HG03103 (cell line): ENCODE results near the gene TMPRSS4.

ENCODE experiments used
- ATAC-seq: cut with Tn5 transposase; IDR thresholded peaks from one replicate; pipeline ENCODE4 v1.9.1; 2021; ENCODE audit warnings: low read depth; ENCODE audit not compliant: unreplicated experiment

TMPRSS4 gene, protein sequence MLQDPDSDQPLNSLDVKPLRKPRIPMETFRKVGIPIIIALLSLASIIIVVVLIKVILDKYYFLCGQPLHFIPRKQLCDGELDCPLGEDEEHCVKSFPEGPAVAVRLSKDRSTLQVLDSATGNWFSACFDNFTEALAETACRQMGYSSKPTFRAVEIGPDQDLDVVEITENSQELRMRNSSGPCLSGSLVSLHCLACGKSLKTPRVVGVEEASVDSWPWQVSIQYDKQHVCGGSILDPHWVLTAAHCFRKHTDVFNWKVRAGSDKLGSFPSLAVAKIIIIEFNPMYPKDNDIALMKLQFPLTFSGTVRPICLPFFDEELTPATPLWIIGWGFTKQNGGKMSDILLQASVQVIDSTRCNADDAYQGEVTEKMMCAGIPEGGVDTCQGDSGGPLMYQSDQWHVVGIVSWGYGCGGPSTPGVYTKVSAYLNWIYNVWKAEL

GRCh38 chr11:118076754-118077281, at the start of gene TMPRSS4:
Gene TMPRSS4 (plus strand): TSS chr11:118077078. CDS start chr11:118077303, 225 bp downstream.
- no peak for ATAC-seq

GRCh38 chr11:118027694-118028093, 49.2 kb upstream of the TMPRSS4 start:
- no peak for ATAC-seq

GRCh38 chr11:118028626-118029025, 48.3 kb upstream of the TMPRSS4 start:
- no peak for ATAC-seq

- ATAC-seq = no peak
These were observed 43.4 kb upstream of the TMPRSS4 start for GRCh38 chr11:118033443-118033842.

GRCh38 chr11:118042141-118042540, 34.7 kb upstream of the TMPRSS4 start:
- ATAC-seq = no peak

DNA sequence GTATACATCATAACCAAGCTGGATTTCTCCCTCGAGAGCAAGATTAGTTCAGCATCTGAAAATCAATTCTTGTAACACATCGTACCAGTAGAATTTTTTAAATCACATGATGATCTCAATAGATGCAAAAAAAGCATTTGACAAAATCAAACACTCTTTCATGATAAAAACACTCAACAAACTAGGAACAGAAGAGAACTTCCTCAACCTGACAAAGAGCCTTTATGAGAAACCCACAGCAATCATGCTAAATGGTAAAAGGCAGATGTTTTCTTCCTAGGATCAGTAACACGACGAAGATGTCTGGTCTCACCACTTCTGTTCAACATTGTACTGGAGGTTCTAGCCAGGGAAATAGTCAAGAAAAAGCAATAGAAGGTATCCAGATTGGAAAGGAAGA, 34.1 kb upstream of the TMPRSS4 start:
- no peak for ATAC-seq

GRCh38 chr11:118045191-118045590, 31.7 kb upstream of the TMPRSS4 start:
- no peak for ATAC-seq

GRCh38 chr11:118046051-118046963, 30.6 kb upstream of the TMPRSS4 start:
- ATAC-seq = no peak

DNA sequence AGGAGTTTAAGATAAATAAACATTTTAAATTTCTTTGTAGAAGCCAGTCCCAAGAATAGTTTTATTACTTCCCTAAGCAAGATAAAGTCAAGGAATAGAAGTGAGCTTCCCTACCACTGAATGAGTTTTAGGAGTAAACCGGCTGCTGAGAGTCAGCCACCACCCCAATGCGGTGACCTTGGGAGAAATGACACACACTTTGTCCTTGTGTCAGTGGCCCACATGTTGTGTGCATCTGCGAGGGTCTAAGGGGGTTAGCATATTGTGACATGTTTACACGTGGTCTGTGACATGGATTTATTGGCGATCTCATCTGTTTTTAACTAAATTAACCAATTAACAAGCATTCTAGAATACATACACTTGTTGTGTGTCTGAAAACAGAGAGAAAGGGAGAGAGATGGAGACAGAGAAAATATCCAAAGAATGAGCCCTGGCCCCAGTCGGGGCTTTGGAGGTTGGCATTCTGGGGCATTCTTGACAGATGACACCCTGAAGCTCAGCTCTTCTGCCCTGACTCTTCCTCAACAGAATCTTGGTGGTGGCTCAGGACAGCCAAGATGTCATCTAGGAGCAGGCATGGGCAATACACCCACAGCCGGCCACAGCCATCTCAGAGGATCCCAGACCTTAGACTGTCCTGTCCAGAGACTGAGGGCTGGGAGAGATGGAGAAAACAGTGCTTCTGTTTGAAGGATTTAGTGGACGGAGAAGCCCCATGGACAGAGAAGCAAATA, 29.7 kb upstream of the TMPRSS4 start:
- no peak for ATAC-seq

- no peak for ATAC-seq
These were observed 29.1 kb upstream of the TMPRSS4 start for GRCh38 chr11:118047749-118048148.

- ATAC-seq = no peak
These were observed 28.2 kb upstream of the TMPRSS4 start for GRCh38 chr11:118048472-118049370.

DNA sequence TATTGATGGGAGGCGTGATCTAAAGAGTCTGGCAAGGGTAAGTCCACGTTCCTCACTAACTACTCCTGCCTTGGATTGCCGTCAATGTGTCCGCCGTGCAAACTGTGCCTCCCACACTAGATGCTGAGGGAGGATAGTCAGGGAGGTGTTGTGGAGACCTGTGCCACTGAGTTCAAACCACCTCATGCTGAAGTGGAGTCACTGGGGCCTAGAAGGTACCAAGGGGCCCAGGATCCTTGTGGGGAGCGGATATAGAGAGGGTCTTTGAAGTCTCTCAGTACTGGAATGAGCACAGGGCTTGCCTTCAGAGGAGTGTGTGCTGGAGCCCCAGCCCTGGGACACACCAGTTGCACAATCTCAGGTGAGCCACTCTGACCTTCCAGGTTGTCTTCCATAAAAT, 27.1 kb upstream of the TMPRSS4 start:
- ATAC-seq = no peak

DNA sequence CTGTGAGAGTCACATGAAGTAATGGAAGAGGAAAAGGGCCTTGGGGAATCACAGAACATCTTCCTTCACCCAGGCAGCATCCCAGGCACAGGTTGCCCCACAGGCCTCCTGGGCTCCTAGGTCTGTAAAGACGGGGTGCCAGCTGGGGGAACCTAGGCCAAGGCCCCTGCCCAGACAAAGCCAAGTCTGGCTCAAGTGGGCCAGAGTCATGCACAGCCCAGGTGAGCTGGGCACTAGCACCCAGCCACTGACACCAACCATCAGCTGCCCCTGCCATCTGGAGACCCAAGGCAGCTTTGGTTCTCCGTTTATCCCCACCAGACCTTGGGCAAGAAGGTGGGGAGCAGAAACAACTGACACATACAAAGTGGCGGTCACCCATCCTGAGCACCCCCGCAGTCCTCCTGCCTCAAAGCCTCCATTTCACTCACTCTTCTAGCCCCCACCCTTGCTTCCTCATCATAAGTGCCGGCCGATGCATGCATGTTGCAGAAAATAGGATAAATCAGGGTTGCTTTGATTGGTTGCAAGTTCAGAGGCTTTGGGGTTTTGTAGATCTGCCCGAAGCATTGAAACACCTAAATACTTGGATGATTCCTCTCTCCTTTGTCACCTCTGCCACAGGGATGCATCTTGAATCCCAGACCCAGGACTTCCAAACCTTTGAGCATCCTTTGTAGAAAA, 26.5 kb upstream of the TMPRSS4 start:
- ATAC-seq = no peak

GRCh38 chr11:118051136-118051610, 25.7 kb upstream of the TMPRSS4 start:
- no peak for ATAC-seq

DNA sequence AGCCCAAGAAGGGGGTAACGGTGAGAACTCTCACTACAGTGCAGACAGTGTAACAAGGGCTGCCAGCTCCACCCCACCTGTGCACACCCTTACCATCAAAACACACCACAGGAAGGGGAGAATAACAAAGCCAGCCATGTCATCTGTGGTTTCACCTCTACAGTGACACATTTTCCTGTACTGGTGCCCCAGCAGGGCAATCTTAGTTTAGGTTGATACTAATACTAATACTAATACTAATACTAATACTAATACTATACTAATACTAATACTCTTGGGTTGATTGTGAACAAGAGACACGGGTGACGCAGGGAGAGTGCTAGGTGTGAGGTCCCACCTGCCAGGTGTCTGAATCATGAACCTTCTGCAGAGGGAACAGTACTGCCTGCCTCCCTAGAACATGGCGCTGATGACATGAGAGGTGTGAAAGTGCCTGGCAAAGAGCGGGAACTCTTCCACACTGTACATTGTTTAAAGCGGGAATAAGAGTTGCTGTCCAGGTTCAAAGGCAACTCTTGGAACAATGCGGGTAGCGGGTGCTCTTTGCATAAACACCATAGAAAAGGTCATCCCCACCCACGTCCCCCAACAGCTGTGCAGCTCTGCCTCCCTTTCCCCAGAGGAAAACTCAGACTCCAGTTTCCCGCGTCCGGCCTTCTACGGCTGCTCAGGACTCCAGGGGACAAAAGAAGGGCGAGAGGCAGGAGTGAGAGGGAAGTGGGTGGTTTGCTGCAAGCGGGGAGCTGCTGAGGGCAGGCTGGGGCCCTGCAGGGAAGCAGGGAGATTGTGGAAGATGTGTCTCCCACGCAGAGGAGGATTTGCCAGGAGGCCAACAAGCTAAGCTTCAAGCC, 25.0 kb upstream of the TMPRSS4 start:
- no peak for ATAC-seq

- no peak for ATAC-seq
These were observed 24.2 kb upstream of the TMPRSS4 start for GRCh38 chr11:118052581-118053206.
